ENCODE results near the gene PRR5. TPM values are rescaled to one million over a fixed set of nuclear protein-coding genes. Genes with fewer than 3 reads are reported as not detected.

The PRR5 gene
- total RNA-seq, 2 experiments from 2014 or later, result 0.19 to 1.8 TPM

DNA sequence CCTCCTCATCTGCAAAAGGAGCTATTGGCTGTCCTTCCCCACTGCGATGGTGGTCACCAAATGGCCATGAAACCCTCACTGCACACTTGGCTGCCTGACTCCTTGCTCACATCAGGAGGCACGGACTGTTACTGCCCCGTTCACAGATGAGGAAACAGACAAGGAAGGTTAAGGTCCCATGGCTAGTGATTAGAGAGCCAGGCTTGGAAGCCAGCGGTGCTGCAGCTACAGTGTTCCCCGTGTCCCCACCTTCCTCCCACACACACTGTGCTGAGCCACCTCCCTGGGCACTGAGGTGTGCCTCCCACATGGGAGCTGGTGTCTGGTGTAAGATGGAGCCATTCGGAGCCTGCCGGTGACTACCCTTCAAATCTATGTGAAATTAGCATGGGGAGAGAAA, 53.0 kb downstream of the PRR5 start:
- no peaks in the 10 kb centered on the region for H3K9me3 ChIP-seq (ENCODE audit: low read length)
- ChIA-PET POLR2A (no interaction called here), CTCF (ENCODE audit: unreplicated experiment) (no interaction called here)
- no peaks in the 10 kb centered on the region for H4K20me1 ChIP-seq (ENCODE audit: insufficient read depth, low read length)
- H3K79me2 ChIP-seq (ENCODE audit: insufficient read depth, low read depth, low read length), result no peaks in the 10 kb centered on the region
- H2AFZ ChIP-seq (ENCODE audit: low read length), result no peak overlapping the region
- intact Hi-C loops (cut with micrococcal nuclease; ENCODE audit: unreplicated experiment), result no loop called here
- no peak for DNase-seq (ENCODE audit: low spot score)
- no peak overlapping the region for H3K4me3 ChIP-seq (ENCODE audit: low read depth, low read length, poor library complexity, severe bottlenecking)
- no peaks in the 10 kb centered on the region for H3K9me2 ChIP-seq (ENCODE audit: insufficient read depth, low read length)
- H3K36me3 ChIP-seq (ENCODE audit: insufficient read depth, low read length), result no peaks in the 10 kb centered on the region
- TF ChIP-seq EZH2phosphoT487 (IDR thresholded peaks at IDR 0.05; ENCODE audit: borderline replicate concordance, low read depth, low read length), result no peak
- TF ChIP-seq, protein P1, sequence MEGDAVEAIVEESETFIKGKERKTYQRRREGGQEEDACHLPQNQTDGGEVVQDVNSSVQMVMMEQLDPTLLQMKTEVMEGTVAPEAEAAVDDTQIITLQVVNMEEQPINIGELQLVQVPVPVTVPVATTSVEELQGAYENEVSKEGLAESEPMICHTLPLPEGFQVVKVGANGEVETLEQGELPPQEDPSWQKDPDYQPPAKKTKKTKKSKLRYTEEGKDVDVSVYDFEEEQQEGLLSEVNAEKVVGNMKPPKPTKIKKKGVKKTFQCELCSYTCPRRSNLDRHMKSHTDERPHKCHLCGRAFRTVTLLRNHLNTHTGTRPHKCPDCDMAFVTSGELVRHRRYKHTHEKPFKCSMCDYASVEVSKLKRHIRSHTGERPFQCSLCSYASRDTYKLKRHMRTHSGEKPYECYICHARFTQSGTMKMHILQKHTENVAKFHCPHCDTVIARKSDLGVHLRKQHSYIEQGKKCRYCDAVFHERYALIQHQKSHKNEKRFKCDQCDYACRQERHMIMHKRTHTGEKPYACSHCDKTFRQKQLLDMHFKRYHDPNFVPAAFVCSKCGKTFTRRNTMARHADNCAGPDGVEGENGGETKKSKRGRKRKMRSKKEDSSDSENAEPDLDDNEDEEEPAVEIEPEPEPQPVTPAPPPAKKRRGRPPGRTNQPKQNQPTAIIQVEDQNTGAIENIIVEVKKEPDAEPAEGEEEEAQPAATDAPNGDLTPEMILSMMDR (conservative IDR thresholded peaks at IDR 0.05; ENCODE audit: low read length), result no peak
- no peak overlapping the region for H3K27ac ChIP-seq (ENCODE audit: low read depth, low read length, poor library complexity, severe bottlenecking)
- H3K4me1 ChIP-seq (ENCODE audit: insufficient read depth, low read length, poor library complexity, severe bottlenecking), result no peaks in the 10 kb centered on the region
- no peak overlapping the region for H3K4me2 ChIP-seq (ENCODE audit: low read length)
- BruUV-seq (replicated peaks), result no TSS peak

DNA sequence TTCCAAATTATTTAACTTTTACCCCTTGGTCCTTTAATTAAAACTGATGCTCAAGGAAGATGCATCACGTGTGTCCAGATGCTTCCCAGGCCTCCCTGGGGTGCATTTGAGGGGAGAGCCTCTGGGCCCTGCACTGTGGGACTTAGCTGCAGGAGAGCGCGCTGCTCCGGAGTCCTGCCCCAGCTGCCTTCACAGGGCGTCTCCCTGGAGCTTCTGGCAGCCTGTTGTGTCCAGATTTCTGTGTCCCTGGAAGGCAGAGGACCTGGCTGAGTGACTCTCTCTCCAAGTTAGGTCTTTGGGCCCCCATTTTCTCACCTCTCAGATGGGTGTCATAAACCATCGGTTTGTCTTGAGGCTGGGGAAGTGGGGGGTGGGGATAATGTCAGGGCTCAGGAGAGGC, 53.4 kb downstream of the PRR5 start:
- no peak overlapping the region for H3K4me2 ChIP-seq (ENCODE audit: low read length)
- H4K20me1 ChIP-seq (ENCODE audit: insufficient read depth, low read length), result no peaks in the 10 kb centered on the region
- H2AFZ ChIP-seq (ENCODE audit: low read length), result no peak overlapping the region
- H3K79me2 ChIP-seq (ENCODE audit: insufficient read depth, low read depth, low read length), result no peaks in the 10 kb centered on the region
- DNase-seq (ENCODE audit: low spot score), result no peak
- ChIA-PET POLR2A (no interaction called here), CTCF (ENCODE audit: unreplicated experiment) (no interaction called here)
- H3K36me3 ChIP-seq (ENCODE audit: insufficient read depth, low read length), result no peaks in the 10 kb centered on the region
- H3K9me2 ChIP-seq (ENCODE audit: insufficient read depth, low read length), result no peaks in the 10 kb centered on the region
- H3K4me3 ChIP-seq (ENCODE audit: low read depth, low read length, poor library complexity, severe bottlenecking), result no peak overlapping the region
- no peaks in the 10 kb centered on the region for H3K9me3 ChIP-seq (ENCODE audit: low read length)
- no peak overlapping the region for H3K27ac ChIP-seq (ENCODE audit: low read depth, low read length, poor library complexity, severe bottlenecking)
- intact Hi-C loops (cut with micrococcal nuclease; ENCODE audit: unreplicated experiment), result no loop called here
- no peak for TF ChIP-seq EZH2phosphoT487 (IDR thresholded peaks at IDR 0.05; ENCODE audit: borderline replicate concordance, low read depth, low read length)
- TF ChIP-seq, protein P1 (conservative IDR thresholded peaks at IDR 0.05; ENCODE audit: low read length), result no peak
- no TSS peak for BruUV-seq (replicated peaks)
- H3K4me1 ChIP-seq (ENCODE audit: insufficient read depth, low read length, poor library complexity, severe bottlenecking), result no peaks in the 10 kb centered on the region

DNA sequence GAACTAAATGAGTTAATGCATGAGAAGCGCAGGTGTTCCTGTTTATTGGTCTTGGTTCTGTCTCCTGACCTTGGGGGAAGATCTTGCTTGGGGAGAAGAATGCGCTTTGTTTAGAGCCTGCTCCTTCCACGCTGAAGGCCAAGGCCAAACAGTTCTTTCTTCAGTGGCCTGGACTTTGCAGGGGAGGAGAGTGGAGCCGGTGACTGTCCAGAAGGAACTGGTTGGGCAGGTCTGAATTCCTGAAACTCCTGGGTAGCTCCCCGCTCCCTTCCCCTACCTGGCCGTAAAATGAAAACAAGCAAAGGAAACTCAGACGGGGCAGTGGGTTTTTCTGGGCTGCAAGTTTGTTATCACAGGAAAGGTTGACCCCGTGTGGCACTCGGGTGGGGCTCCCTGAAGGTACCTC, 54.0 kb downstream of the PRR5 start:
- no peaks in the 10 kb centered on the region for H3K36me3 ChIP-seq (ENCODE audit: insufficient read depth, low read length)
- intact Hi-C loops (cut with micrococcal nuclease; ENCODE audit: unreplicated experiment), result no loop called here
- H3K27ac ChIP-seq (ENCODE audit: low read depth, low read length, poor library complexity, severe bottlenecking), result no peak overlapping the region
- no peaks in the 10 kb centered on the region for H3K79me2 ChIP-seq (ENCODE audit: insufficient read depth, low read depth, low read length)
- no peak overlapping the region for H3K4me3 ChIP-seq (ENCODE audit: low read depth, low read length, poor library complexity, severe bottlenecking)
- H3K4me1 ChIP-seq (ENCODE audit: insufficient read depth, low read length, poor library complexity, severe bottlenecking), result no peaks in the 10 kb centered on the region
- DNase-seq (ENCODE audit: low spot score), result no peak
- POLR2A ChIA-PET, result no interaction called here
- no peaks in the 10 kb centered on the region for H3K9me3 ChIP-seq (ENCODE audit: low read length)
- no peak overlapping the region for H2AFZ ChIP-seq (ENCODE audit: low read length)
- H3K9me2 ChIP-seq (ENCODE audit: insufficient read depth, low read length), result no peaks in the 10 kb centered on the region
- BruUV-seq (replicated peaks), result no TSS peak
- no peaks in the 10 kb centered on the region for H4K20me1 ChIP-seq (ENCODE audit: insufficient read depth, low read length)
- H3K4me2 ChIP-seq (ENCODE audit: low read length), result no peak overlapping the region
- no peak for TF ChIP-seq EZH2phosphoT487 (IDR thresholded peaks at IDR 0.05; ENCODE audit: borderline replicate concordance, low read depth, low read length)
- TF ChIP-seq, protein P1 (conservative IDR thresholded peaks at IDR 0.05; ENCODE audit: low read length), result no peak
- CTCF ChIA-PET (ENCODE audit: unreplicated experiment), result no interaction called here
